D721Med (cell line): ENCODE results near the gene VPS51.

ENCODE experiments used
- DNase-seq: peaks from one replicate; pipeline ENCODE4 v3.0.0; 2011; ENCODE audit warnings: low spot score; ENCODE audit not compliant: insufficient read length
- FAIRE-seq: peaks from 2 replicates; lab custom pipeline; 2011; peaks lifted over from hg19 to GRCh38; lab: Jason Lieb, UNC
- TF ChIP-seq, protein P1 (sequence below): IDR thresholded peaks from 2 replicates; pipeline ENCODE4 v1.5.1; 2012; ENCODE audit warnings: mild to moderate bottlenecking, control low read depth; ENCODE audit not compliant: insufficient read depth; ENCODE audit errors: missing control alignments

Gene VPS51

DNA sequence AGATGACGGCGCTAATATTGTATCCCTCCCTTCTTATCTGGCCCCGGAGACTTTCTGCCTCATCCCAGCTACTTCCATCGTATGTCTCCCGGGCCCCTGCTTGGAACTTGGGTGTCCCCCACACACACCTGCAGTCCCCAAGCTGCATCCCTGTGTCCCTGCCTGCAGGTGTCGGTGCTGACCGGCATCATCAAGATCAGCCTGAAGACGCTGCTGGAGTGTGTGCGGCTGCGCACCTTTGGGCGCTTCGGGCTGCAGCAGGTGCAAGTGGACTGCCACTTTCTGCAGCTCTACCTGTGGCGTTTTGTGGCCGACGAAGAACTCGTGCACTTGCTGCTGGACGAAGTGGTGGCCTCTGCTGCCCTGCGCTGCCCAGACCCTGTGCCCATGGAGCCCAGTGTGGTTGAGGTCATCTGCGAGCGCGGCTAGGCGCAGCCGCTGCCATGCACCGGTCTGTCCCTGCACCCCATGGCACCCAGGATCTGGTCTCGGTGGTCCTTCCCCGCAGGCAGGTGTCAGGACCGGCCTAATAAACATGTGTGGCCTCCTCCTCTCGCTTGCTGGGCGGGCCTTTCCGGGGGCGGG lies 15.2 kb downstream of the VPS51 start:
- TF ChIP-seq, protein P1, sequence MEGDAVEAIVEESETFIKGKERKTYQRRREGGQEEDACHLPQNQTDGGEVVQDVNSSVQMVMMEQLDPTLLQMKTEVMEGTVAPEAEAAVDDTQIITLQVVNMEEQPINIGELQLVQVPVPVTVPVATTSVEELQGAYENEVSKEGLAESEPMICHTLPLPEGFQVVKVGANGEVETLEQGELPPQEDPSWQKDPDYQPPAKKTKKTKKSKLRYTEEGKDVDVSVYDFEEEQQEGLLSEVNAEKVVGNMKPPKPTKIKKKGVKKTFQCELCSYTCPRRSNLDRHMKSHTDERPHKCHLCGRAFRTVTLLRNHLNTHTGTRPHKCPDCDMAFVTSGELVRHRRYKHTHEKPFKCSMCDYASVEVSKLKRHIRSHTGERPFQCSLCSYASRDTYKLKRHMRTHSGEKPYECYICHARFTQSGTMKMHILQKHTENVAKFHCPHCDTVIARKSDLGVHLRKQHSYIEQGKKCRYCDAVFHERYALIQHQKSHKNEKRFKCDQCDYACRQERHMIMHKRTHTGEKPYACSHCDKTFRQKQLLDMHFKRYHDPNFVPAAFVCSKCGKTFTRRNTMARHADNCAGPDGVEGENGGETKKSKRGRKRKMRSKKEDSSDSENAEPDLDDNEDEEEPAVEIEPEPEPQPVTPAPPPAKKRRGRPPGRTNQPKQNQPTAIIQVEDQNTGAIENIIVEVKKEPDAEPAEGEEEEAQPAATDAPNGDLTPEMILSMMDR: no peak
- FAIRE-seq: no peak
- no peak for DNase-seq

DNA sequence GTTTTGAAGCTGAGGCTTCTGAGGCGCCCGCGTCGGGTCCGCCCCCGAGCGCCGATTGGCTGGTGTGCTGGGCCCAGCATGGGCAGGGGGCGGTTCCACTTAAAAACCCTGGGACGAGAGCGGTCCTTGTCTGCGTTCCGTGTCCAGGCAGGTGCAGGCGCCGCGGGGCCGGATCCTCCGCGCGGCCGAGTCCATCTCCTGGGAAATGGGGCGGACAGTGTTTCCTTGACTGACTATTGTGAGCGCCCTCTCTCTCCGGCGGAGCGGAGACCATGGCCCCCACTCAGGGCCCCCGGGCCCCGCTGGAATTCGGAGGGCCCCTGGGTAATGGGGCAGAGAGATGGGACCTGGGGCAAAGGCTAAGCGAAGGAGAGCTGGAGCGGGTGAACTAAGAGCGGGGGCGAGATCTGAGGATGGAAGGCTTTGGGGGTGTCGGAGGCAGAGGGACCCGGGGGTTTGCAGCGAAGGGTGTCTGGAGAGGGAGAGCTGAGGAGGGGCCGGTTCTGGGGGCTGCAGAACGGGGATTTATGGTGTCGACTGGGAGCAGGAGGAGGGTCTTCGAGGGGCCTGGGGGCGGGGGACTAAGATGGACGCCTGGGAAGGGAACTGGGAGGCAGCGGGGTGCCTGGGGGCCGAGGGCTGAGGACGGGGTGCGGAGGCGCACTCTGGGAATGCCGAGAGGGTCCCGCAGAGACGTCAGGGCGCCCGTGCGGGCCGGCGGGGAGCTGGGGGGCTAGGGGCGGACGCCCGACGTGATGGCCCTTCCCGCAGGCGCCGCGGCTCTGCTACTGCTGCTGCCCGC lies 15.9 kb downstream of the VPS51 start, which contains the start of gene TM7SF2:
TSS of gene TM7SF2 (plus strand) at position 129 of the 802 bp plus-strand sequence. CDS start at position 273, 144 bp downstream.
- FAIRE-seq (no peak), DNase-seq (peak; percentile 96)
- TF ChIP-seq, protein P1: no peak

DNA sequence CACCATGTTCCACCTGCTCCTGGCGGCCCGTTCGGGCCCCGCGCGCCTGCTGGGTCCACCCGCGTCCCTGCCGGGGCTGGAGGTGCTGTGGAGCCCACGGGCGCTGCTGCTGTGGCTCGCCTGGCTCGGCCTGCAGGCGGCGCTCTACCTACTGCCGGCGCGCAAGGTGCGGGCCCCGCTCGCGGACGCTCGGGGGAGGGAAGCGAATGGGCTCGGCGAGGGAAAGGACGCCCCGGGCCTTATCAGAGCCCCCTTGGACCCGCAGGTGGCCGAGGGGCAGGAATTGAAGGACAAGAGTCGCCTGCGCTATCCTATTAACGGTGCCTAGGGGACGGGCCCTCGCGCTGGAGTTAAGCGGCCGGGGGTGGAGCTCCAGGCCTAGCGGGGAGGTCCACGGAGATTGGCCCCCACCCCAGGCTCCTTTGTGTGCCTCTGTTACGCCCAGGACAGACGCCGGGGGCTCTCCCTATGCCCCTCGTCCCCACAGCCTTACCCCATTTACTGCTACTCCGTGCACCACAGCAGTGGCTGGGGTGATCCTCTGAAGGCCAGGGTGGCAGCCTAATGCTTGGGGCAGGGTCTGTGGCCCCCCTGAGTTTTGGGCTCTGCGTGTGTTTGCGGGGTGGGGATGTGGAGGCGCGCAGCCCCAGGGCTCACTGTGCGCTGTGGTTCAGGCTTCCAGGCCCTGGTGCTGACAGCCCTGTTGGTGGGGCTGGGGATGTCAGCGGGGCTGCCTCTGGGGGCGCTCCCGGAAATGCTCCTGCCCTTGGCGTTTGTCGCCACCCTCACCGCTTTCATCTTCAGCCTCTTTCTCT lies 16.7 kb downstream of the VPS51 start:
- FAIRE-seq: no peak
- peak; percentile 55 for DNase-seq
- TF ChIP-seq, protein P1: peak; percentile 69

DNA sequence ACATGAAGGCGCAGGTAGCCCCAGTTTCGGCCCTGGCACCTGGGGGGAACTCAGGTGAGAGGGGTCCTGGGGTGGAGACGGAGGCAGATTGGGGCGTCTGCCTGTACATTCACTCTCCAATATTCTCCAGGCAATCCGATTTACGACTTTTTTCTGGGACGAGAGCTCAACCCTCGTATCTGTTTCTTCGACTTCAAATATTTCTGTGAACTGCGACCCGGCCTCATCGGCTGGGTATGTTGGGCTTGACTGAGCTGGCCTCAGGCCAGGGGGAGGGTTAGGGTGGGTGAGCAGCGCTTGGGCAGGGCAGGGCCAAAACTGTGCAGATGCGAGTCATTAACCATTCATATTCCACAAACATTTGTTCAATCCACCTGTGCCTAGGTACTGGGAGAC lies 17.3 kb downstream of the VPS51 start:
- TF ChIP-seq, protein P1: no peak

DNA sequence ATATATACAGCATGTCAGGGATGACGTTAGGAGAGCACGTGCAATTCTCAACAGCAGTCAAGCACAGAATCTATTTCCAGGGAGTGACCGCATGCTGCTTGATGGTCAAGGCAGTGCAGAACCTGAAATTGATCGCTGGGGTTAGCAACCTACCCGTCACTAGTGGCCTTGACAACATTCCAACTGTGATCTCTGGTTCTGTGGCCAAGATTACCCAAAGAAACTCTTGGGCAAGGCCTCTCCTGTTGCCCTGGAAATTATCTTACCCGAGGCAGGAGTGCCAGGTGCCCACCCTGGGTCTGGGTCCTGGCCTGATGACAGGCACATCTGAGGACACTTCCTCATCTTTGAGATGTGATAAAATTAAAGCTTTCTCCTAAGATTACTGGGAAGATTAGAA lies 17.8 kb downstream of the VPS51 start:
- no peak for DNase-seq
- no peak for FAIRE-seq
- TF ChIP-seq, protein P1: no peak

More for the DNA sequence above, 17.3 kb downstream of the VPS51 start:
- DNase-seq: no peak
- FAIRE-seq: no peak

DNA sequence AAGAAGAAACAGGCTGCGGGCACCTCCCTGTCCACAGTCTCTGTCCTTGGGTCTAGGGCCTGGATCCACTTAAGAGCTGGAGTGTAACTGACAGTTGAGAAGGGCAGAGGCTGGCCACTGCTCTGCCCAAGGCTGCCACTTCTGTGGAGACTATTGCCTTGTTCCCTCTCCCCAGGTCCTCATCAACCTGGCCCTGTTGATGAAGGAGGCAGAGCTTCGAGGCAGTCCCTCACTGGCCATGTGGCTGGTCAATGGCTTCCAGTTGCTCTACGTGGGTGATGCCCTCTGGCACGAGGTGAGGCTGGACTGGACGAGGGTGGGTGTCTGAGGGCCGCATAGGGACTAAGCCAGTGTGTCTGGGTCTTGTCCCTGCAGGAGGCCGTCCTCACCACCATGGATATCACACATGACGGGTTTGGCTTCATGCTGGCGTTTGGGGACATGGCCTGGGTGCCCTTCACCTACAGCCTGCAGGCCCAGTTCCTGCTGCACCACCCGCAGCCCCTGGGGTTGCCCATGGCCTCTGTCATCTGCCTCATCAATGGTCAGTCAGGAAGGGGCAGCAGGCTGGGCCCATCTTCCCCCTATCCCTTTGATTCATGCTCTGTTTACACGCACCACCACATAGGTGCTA lies 18.6 kb downstream of the VPS51 start:
- DNase-seq (no peak), FAIRE-seq (no peak)
- TF ChIP-seq, protein P1: no peak
